ENCODE data around the gene PPBP.
A peak's percentile ranks its signal among the peaks of the same experiment; 100 is the strongest.
"Not testable (repeated sequence)": the region's sequence is repeated elsewhere in the genome, so short reads cannot be mapped to it uniquely, and the experiment has no call there.

Gene PPBP

DNA sequence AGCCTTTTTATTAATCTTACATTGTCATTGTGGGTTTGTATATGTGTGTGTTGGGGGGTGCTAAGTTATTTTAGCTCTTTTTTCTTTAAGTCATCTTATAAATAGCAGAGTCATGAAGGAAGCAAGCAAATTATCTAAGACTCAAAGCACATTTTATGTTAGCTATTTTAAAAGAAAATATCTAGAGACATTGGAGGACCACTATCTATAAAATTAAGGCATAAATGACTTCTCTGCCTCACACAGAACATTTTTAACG lies 3.7 kb upstream of the PPBP start:
- DNase-seq, result no peak

DNA sequence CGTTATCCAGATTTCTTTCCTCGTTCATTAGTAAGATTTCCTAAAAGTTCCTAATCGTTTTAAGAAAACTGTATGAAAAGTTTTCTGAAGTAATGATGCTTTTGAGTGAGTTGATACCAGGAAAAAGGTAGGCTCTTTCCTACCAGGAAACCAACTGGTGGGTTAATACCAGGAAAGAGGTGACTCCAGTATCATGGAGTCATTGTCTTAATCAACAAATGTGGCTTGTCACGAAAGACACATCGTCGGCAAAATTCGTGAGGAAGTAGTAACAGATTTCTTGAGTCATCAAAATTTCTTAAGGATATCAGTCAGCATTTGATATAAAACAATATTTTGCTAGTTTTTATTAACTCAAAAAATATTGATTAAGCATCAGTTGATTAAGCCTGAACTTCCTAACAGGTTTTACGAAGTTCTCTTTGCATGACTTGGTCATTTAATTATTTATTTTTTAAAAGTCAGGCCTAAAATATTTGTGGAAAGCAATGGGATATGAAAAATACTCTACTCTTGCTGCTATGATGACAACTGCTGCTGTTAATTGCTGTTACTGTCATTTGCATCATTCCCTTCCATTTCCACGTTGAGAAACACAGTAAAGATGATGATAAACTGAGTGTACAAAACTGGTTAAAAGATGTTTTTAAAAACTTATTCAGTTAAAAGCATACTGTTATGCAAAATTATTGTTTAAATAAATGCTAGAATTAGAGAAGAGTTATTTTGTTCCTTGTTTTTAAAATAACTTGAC lies 3.2 kb upstream of the PPBP start:
- DNase-seq, result no peak

DNA sequence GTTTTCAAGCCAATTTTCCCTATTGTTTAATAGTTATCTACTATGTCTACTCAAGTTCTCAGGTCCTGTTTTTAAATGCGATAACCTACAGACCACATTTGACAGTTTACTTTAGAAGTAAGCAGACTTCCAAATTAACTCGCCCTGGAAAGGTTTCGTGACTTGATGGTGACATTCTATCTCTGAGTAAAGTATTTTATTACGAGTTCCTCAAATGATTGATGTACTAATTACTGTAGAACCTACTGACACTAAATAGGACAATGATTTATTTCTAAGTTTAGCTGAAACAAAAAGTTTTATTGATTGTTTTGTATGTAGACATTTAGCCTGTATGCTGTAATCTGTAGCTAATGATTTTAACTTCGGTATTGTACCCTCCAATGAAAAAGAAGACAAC lies 1.9 kb upstream of the PPBP start:
- no peak for DNase-seq

DNA sequence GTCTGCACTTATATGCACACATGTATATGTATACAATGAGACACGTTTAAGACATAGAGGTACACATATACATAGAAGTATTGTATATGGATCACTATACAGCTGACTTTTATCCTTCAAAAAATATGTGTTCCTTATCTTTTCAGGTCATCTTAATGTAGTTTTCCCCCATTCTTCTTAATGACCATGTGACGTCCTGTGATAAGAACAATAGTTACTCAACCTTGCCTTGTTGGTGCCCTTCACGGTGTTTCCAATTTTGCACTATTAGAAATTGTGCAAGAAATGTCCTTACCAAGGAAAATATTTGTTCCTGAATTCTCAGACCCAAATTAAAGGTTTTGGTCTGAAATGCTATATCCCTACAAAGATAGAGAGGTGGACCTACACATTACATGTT lies 1.0 kb upstream of the PPBP start:
- no peak for DNase-seq

DNA sequence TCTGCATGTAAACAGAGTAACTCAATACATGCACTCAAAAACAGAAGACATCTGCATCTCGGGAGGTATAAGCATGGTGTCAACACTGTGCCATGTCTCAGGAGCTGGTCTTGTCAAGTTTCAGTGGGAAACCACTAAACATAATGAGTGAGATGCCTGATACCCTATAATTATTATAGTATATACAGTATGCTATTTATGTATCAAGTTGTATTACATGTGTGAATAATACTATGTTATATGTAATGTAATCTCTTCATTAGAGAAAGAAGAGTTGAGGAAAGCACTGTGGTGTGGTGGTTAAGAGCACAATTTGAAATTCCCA lies 2.5 kb downstream of the PPBP start:
- DNase-seq, result peak; percentile 2

DNA sequence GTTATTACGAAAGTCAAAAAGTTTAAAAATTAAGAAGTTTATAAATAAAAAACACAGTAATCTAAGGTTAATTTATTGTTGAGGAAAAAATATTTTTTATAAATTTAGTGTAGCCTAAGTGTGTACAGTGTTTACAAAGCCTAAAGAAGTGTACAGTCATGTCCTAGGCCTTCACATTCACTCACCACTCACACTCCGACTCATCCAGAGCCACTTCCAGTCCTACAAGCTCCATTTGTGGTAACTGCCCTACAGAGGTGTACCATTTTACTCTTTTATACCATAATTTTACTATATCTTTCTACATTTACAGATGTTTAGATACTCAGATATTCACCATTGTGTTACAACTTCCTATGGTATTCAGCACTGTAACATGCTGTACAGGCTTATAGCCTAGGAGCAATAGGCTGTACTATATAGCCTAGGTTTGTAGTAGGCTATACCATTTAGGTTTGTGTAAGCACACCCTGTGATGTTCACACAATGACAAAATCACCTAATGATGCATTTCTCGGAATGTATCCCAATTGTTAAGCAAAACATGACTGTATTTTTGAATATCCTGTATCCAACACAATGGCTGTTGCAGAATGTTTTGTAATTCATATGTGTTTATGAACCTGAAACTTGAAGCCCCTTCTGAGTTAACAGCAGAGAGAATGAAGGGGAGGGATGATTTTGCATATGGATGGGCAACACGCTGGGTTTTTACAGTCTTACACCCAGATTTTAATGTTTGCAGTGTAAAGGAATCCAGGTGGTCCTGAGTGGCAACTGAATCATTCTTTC lies 3.1 kb downstream of the PPBP start:
- no peak for DNase-seq

DNA sequence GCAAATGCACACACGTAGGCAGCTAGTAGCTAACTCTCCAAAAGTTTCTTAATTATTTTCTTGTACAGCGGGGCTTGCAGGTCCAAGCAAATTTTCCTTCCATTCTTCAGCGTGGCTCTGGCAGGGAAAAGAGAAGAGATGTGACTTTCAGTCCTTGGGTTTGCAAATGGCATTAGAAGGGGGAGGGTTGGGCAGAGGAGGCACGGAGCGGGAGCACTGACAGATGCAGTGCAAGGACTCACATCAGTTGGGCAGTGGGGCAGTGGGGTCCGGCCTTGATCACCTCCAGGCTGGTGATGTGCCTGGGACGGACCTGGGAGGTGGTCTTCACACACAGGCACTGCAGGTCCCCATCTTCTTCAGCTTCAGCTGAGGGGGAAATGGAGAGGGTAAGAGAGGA lies 6.8 kb downstream of the PPBP start:
- not testable (repeated sequence) for DNase-seq

DNA sequence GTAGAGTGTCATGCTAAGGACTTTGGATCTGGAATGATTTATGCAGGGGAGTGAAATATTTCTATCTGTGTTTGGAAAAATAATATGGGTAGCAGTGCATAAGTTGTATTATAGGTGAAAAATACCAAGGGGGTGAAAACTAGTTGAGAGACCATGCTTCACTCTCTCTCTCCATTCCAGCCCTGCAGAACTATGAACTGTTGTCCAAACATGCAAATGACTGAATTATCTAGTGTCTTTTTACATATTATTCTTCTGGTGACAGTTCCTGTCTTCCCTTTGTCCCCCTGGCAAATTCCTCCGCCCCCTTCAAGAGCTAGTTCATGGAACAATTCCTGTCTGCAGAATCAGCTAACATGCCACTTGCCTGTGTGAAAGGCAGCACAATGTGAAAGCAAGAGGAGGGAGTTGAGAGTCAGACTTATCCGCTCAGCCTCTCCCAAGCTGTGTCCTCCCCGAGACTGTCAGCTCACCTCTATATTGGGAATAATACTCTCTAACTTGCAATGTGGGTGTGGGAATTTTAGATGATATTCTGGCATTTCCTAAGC lies 8.5 kb downstream of the PPBP start:
- no peak for DNase-seq

DNA sequence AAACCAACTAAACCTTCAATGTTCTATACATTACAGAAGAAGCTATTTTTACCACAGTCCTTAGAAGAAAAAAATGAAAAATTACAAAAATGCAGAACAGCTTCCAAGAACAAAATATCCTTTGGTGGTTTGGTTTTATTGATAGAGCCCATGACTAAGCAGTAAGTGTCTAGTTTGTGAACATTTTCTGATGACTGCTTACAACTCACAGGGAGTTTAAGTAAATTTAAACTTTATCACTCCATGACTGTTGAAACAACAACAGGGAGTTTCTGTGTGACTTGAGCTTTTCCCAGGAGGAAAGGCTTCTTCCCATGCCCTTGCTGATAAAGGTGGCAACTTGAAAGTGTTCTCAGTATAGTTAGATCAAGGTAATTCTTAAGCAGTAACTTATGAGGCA lies 9.1 kb downstream of the PPBP start:
- DNase-seq, result no peak

DNA sequence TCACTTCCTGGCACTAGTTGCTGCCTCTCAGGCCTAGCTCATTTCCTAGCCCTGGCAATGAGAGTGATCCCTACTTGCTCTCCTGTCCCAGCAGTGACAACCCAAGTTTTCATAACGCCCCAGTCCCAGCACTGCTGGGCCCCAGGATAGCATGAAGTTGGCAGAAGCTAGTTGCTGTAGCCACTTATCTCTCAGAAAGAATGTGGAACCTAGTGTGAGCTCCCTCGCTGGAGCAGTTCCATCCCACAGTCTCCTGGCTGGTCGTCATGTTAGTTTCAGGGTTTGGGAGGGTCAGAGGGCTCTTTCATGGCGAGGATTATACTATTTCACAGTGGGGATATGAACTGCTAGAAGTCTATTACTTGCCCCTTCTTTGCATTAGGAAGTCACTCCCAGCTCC lies 11.3 kb downstream of the PPBP start:
- no peak for DNase-seq

DNA sequence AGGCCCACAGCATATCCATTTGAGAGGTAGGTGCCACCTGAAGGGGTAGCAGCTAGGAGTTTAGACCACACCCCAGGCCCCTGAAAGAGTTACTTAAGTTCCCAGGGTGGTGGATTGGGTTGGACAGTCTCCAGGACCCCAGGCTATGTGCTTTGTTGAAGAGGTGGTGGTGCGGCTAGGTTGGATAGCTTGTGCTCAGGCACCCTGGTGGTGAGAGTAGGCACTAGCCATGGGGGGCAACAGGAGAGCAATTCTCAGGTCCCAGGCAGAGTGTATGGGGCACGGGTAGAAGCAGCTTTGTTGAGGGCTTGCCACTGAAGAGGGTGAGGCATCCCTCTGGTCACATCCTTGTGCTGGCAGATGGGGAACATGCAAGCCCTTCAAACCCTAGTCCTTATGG lies 11.8 kb downstream of the PPBP start:
- no peak for DNase-seq

DNA sequence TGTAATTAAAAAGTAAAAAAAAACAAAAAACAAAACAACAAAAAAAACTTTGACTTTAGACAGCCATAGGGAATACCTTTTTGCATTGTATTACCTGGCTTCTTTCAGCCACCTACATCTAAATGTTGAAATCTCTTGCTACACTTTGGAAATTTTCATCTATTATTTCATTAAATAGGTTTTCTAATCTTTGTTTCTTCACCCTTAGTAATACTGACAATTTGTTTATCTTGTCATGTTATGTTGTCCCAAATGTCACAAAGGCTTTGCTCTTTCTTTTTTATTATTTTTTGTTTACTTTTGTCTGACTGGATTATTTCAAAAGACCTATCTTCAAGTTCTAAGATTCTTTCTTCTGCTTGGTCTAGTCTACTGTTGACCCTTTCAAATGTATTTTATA lies 13.6 kb downstream of the PPBP start:
- no peak for DNase-seq

DNA sequence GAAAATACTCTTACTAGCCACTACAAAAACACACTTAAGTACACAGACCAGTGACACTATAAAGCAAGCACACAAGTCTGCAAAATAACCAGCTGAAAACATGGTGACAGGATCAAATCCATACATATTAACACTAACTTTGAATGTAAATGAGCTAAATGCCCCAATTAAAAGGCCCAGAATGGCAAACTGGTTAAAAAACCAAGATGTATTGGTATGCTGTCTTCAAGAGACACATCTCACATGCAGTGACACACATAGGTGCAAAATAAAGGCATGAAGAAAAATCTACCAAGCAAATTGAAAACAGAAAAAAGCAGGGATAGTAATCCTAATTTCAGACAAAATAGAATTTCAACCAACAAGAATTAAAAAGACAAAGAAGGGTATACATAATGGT lies 17.0 kb downstream of the PPBP start:
- DNase-seq, result no peak

DNA sequence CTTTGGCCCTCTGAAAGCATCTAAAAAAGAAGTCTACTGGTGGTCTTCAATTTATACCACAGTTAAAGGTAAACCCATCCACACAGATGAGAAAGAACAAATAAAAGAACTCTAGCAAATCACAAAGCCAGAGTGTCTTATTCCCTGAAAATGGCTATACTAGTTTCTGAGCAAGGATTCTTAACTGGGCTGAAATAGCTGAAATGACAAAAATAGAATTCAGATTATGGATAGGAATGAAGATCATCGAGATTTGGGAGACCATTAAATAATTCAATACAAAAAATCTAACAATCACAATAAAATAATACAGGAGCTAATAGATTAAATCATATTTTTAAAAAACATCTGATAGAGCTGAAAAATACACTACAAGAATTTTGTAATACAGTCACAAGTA lies 18.0 kb downstream of the PPBP start:
- no peak for DNase-seq

DNA sequence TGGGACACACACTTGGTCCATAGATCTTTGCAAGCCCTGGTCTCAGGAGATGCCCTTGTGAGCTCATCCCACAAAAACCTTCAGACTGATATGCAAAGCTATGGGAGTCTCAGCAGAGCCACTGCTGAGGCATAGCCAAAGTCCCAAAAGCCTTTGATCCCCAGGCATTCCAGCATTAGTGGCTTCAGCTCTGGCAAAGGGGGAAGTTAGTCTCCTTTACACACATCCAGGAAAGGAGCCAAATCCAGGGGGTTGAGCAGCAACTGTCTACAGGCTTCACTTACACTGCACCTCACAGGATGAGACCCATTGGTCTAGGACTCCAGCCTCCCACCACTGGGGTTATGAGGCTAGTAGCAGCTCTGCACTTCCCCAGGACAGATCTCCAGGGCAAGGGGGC lies 20.1 kb downstream of the PPBP start:
- DNase-seq, result no peak

DNA sequence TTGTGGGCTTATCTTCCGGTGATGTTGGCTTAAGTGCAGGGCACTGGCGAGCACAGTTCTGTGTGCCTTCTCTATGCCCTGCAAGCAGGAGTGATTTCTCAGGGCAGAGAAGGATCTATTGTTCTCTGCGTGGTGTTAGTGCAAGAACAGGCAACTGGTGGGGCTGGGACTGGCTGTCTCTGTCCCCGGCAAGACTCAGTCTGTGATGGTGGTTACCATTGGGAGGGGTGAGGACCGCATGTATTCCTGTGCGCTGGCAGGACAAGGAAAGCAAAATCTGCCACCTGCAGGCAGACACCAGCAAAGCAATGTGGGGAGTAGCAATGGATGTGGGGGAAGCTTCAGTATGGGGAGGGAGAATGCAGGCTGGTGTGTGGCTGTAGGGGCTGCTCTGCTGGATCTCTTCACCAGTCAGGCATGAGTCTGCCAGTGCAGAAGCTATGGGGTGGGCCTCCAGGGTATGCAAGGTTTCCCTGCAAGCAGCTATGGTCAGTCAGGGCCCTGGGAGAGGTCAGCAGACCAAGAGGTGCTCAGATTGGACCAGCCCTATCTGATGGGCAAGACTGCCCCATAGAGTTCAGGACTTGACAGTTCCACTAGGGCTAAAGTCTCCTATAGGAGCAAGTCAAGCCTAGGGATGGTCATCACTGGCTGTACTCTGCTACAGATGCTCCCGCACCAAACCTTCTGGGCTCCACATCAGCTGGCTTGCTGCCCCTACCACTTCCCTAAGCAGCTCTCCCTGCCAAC lies 23.0 kb downstream of the PPBP start:
- DNase-seq, result no peak

DNA sequence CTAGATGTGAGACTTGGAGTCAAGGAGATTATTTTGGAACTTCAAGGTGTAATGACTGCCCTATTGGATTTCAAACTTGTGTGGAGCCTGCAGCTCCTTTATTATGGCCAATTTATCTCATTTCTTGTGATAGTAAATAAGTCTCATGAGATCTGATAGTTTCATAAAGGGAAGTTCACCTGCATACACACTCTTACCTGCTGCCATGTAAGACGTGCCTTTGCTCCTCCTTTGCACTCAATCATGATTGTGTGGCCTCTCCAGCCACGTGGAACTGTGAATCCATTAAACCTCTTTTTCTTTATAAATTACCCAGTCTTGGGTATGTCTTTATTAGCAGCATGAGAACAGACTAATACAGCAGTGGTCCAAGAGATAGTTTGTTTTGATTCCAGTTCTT lies 25.3 kb downstream of the PPBP start:
- DNase-seq, result no peak

DNA sequence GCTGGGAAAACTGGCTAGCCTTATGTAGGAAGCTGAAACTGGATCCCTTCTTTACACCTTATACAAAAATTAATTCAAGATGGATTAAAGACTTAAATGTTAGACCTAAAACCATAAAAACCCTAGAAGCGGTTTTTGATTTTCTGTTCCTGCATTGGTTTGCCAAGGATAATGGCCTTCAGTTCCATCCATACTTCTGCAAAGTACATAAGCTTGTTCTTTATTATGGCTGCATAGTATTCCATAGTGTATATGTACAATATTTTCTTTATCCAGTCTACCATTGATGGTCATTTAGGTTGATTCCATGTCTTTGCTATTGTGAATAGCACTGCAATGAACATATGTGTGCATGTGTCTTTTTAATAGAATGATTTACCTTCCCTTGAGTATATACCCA lies 28.9 kb downstream of the PPBP start:
- not testable (repeated sequence) for DNase-seq

DNA sequence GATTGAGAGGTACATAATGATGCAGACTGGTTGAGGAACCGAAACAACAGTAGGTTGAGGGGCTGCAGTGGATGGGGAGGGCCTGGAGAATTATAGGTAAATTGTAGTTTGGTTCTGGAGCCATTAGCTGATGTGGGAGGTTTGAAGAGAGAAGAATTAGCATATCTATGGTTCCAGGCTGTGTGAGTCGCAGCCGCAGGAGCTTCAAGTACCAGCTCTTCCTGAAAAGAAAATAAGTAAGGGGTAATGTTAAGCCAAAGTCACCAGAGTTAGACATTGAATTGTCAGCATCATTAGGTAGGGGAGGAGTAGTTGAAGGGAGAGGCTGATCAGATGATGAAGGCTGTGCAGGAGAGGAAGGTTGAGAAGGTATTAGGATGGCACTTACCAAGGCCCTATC lies 35.6 kb downstream of the PPBP start:
- DNase-seq, result no peak

DNA sequence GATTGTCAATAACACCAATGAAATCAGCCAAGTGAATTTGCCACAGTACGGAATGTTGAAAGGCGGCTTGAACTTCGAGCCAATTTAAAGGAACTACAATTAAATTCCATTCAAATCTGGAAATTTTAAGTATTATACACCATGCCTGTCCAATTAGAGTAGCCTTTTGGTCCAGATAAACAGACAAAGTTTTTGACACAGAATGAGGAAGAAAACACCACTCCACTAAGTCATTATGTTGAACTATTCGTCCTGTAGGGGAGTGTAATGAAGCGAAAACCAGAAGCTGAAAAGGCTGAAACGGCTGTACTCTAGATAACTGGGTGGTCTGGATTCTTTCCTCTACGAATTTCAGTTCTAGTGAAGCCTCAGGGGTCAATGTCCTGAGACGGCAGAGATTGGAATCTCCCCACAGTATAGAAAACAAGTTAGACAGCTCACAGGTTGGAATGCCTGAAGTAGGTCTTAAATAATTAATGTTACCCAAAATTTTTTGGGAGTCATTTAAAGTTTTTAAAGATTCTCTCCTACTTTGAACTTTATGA lies 37.5 kb downstream of the PPBP start:
- DNase-seq, result not testable (repeated sequence)

DNA sequence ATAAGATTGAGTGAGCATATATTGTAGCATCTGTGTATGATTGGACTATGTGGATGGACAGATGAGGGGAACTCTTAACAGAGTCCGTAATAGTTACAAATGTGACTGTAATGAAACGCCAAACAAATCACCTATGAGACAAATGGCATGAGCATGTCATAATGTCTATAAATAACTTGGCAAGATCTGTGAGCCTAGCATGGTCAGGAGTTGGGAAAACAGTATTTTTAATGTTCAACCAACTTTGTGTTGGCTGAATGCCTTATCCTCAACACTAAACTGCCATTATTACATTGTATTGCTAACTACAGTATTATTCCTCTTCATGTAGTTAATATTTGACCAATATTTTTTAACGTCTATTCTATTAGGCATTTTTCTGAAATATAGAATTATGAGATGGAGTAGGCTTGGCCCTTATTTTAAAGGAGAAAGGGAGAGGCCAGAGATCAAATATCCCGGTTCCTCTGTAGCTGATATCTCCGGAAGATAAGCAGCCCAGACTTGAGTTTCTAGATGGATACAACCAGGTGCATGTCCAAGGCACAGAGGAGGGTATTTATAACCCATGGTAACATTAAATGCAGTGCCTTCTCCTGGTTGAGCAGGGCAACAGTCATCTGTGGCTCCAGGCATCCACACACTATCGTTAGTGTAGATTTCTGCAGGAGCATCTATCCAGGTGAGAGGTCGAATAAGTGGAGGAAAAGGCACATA lies 38.8 kb downstream of the PPBP start:
- DNase-seq, result no peak

DNA sequence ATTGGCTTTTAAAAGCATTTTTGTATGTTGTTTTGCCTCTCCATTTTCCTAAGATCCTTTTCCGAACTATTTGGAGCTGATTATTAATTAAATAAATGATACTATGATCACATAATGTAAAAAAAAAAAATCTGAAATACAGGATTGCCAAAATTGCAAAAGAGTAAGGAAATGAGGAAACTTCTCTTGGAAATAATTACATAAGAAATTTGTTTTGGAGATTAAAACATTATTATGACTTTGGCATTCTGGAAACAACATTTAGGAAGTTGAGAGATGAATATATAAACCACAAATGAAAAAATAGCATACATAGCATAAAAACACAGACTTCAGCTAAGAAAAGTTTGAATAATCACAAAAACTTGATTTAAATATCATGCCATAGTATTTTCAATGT lies 39.7 kb downstream of the PPBP start:
- no peak for DNase-seq
